Keratinocyte (primary cell): ENCODE results near the gene PCDH9.

Experiments used
- EZH2 ChIP-seq: IDR thresholded peaks from one replicate; pipeline ENCODE4 v1.6.1; 2012; ENCODE audit warnings: inconsistent platforms, mild to moderate bottlenecking, low read length, moderate library complexity
- TF ChIP-seq, protein P1 (sequence below), 3 experiments: IDR thresholded peaks in 1 of 3; conservative IDR thresholded peaks in 1 of 3; optimal IDR thresholded peaks in 1 of 3; 2 replicates in 2 of 3; 3 replicates in 1 of 3; pipeline versions ENCODE3 to v1.5.1; 2011; ENCODE audit warnings: low read length in 3 of 3, mild to moderate bottlenecking in 3 of 3, moderate library complexity in 2 of 3, control low read depth in 1 of 3, inconsistent platforms in 1 of 3; ENCODE audit not compliant: insufficient read depth in 2 of 3; ENCODE audit errors: extremely low read depth in 1 of 3

DNA sequence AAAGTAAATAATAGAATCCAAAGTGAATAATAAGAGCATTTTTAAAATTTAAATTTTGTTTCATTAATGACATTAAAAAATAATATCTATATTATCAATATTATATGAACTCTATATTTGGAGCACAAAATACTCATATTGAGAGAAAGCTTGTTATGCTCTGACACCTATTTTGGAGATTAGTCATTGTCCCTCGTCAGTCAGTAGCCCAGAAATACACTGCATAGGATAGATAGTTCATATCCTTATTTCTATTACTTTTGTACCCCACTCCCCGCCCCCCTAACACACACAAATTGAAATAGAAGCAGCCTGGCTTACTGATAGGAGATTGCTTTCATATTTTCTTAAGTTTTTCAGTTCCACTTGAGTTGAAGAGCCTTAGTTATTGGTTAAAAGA, 652.8 kb downstream of the PCDH9 start:
- TF ChIP-seq, protein P1, sequence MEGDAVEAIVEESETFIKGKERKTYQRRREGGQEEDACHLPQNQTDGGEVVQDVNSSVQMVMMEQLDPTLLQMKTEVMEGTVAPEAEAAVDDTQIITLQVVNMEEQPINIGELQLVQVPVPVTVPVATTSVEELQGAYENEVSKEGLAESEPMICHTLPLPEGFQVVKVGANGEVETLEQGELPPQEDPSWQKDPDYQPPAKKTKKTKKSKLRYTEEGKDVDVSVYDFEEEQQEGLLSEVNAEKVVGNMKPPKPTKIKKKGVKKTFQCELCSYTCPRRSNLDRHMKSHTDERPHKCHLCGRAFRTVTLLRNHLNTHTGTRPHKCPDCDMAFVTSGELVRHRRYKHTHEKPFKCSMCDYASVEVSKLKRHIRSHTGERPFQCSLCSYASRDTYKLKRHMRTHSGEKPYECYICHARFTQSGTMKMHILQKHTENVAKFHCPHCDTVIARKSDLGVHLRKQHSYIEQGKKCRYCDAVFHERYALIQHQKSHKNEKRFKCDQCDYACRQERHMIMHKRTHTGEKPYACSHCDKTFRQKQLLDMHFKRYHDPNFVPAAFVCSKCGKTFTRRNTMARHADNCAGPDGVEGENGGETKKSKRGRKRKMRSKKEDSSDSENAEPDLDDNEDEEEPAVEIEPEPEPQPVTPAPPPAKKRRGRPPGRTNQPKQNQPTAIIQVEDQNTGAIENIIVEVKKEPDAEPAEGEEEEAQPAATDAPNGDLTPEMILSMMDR (optimal IDR thresholded peaks at IDR 0.05 in 1 of 3, IDR thresholded peaks at IDR 0.05 in 1 of 3, conservative IDR thresholded peaks at IDR 0.05 in 1 of 3; ENCODE audit: extremely low read depth in 1 of 3, insufficient read depth in 2 of 3, low read length in 3 of 3) = no peak
- no peak for TF ChIP-seq EZH2
